ENCODE results near the gene XAF1.
"Not testable (repeated sequence)": the region's sequence is repeated elsewhere in the genome, so short reads cannot be mapped to it uniquely, and the experiment has no call there.

Gene XAF1

DNA sequence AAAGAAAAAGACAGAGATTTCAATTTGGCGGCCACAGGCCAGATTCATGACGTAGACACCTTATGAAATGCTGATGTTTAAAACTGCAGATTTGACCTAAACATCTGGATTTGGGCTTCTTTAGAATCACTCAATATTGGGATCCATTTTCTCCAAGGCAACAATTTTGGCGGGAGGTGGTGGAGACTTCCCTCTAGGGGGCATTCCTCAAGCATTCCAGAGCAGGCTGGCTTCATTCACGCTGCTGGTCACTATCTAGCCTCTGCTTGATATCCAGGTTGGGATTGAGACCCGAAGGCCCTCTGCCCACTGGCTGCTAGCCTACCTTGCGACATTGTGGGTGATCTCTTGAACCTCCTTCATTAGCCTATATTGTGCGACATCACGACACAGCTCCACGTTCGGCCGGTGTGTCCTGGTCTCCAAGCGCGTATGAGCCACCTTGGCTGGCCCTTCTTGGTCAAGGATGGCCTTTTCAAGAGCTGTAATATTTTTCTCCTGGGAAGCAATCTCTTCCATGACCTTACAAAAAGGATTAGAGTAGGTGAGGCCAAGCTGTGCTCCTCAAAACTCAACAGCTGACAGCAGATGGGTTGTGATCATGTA is 44.7 kb downstream of the XAF1 start:
- Histone ChIP-seq H3K4me1 (ENCODE audit: insufficient read depth, low read length) (peaks cover 11% of the 10 kb centered on the region), H3K9me3 (ENCODE audit: insufficient read depth, low read depth, low read length) (no peaks in the 10 kb centered on the region), H3K4me3 (ENCODE audit: low read length) (no peak overlapping the region), H3K27me3 (ENCODE audit: insufficient read depth, low read length) (no peaks in the 10 kb centered on the region), H3K9ac (ENCODE audit: low read depth, low read length) (no peak overlapping the region), H3K36me3 (ENCODE audit: insufficient read depth, low read length) (no peaks in the 10 kb centered on the region), H3K27ac (ENCODE audit: low read depth, low read length) (no peak overlapping the region)
- 76% methylated on average over 13 of the region's 13 CpGs for WGBS

DNA sequence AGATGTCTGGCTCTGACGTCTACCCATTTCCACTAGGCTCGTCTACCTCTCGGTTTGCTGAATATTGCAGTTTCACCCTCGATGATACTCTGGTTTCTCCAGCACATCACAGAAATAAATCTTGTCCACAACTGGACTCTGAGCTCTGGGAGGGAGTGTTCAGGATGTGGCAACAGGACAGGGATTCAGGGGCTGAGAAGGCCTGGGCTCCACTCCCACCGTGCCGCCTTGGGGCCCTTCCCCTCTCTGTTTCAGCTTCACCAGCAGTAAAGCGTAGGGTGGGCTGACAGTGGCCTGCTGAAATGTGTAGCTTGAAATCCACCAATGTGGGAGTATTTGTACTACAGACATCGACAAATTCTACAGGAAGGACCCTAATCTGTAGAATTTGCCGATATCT is 55.7 kb downstream of the XAF1 start:
- H3K4me1 ChIP-seq (ENCODE audit: insufficient read depth, low read length) = no peaks in the 10 kb centered on the region
- 92% methylated on average over 9 of the region's 9 CpGs for WGBS
- H3K9ac ChIP-seq (ENCODE audit: low read depth, low read length) = no peak overlapping the region
- no peaks in the 10 kb centered on the region for H3K36me3 ChIP-seq (ENCODE audit: insufficient read depth, low read length)
- H3K4me3 ChIP-seq (ENCODE audit: low read length) = no peak overlapping the region
- H3K27ac ChIP-seq (ENCODE audit: low read depth, low read length) = no peak overlapping the region
- H3K9me3 ChIP-seq (ENCODE audit: insufficient read depth, low read depth, low read length) = peaks cover 9% of the 10 kb centered on the region; the same call in 1 of the 2 replicates
- H3K27me3 ChIP-seq (ENCODE audit: insufficient read depth, low read length) = no peaks in the 10 kb centered on the region; the same call in 1 of the 2 replicates

DNA sequence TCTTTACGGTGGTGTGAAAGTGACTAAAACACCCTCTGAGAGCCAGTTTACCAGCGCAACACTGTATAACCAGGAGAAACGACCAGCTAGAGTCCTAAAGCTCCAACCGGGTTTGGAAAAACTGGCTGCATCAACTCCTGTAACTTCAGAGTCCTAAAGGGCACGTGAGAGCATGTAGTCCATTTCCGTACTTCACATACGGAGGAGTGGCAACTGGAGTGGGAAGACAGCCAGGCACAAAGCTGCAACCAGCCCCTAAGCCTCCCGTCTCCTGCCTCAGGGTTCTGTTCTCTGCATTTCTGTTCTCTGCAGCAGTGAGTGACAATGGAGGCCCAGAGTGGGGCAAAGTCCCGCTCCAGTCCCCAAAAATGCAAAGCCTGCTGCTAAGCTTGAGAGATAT is 56.4 kb downstream of the XAF1 start:
- no peaks in the 10 kb centered on the region for H3K4me1 ChIP-seq (ENCODE audit: insufficient read depth, low read length)
- H3K27ac ChIP-seq (ENCODE audit: low read depth, low read length) = no peak overlapping the region
- no peaks in the 10 kb centered on the region; the same call in 1 of the 2 replicates for H3K27me3 ChIP-seq (ENCODE audit: insufficient read depth, low read length)
- no peak overlapping the region for H3K4me3 ChIP-seq (ENCODE audit: low read length)
- H3K9me3 ChIP-seq (ENCODE audit: insufficient read depth, low read depth, low read length) = peaks cover 9% of the 10 kb centered on the region; the same call in 1 of the 2 replicates
- no peak overlapping the region for H3K9ac ChIP-seq (ENCODE audit: low read depth, low read length)
- WGBS = 82% methylated on average over 9 of the region's 9 CpGs
- no peaks in the 10 kb centered on the region for H3K36me3 ChIP-seq (ENCODE audit: insufficient read depth, low read length)

DNA sequence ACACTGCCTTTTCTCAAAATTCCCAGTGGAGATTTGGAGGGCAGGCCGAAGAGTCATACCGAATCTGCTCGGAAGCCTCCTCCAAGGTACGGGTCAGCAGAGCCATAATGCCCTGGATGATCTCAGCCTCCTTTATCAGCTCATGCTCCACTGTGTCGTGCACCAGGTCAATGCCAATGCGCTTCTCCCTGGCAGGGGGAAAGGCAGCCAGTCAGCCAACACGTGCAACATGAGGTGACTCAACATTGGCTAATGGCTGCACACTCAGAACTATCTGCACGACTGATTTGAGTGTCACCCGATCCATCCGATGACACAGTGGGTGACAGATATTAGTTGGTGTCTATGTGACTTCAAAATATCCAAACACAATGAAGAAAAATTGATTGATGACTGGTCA is 59.9 kb downstream of the XAF1 start:
- WGBS = 89% methylated on average over 10 of the region's 10 CpGs
- Histone ChIP-seq H3K27ac (ENCODE audit: low read depth, low read length) (no peak overlapping the region), H3K4me3 (ENCODE audit: low read length) (no peak overlapping the region), H3K4me1 (ENCODE audit: insufficient read depth, low read length) (no peaks in the 10 kb centered on the region), H3K9ac (ENCODE audit: low read depth, low read length) (no peak overlapping the region), H3K36me3 (ENCODE audit: insufficient read depth, low read length) (no peaks in the 10 kb centered on the region), H3K9me3 (ENCODE audit: insufficient read depth, low read depth, low read length) (no peaks in the 10 kb centered on the region), H3K27me3 (ENCODE audit: insufficient read depth, low read length) (no peaks in the 10 kb centered on the region; the same call in 1 of the 2 replicates)

DNA sequence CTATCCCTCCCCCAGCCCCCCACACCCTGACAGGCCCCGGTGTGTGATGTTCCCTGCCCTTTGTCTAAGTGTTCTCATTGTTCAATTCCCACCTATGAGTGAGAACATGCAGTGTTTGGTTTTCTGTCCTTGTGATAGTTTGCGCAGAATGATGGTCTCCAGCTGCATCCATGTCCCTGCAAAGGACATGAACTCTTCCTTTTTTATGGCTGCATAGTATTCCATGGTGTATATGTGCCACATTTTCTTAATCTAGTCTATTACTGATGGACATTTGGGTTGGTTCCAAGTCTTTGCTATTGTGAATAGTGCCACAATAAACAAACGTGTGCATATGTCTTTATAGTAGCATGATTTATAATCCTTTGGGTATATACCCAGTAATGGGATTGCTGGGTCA is 60.5 kb downstream of the XAF1 start:
- WGBS = 96% methylated on average over 2 of the region's 3 CpGs
- H3K27ac ChIP-seq (ENCODE audit: low read depth, low read length); H3K36me3 ChIP-seq (ENCODE audit: insufficient read depth, low read length); H3K4me1 ChIP-seq (ENCODE audit: insufficient read depth, low read length); H3K9me3 ChIP-seq (ENCODE audit: insufficient read depth, low read depth, low read length); H3K9ac ChIP-seq (ENCODE audit: low read depth, low read length); H3K27me3 ChIP-seq (ENCODE audit: insufficient read depth, low read length); H3K4me3 ChIP-seq (ENCODE audit: low read length): not testable (repeated sequence)

DNA sequence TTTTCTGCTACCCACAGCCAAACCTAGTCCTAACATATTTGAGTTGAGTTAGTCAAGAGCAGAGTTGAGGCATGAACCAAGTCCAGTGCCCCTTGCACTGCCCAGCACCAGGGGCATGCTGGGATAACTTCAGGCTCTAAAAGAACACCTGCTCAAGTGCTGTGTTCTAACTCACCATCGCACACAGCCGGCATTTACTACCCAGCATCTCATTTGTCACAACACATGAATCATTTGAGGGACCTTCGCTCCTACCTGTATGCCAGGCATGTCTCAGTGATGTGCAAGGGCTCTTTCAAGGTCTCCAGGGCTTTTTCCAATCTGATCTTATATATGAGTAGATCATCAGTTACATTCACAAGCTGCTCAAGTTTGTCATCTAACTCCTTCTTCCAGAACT is 63.1 kb downstream of the XAF1 start:
- Histone ChIP-seq H3K4me1 (ENCODE audit: insufficient read depth, low read length) (no peaks in the 10 kb centered on the region), H3K27ac (ENCODE audit: low read depth, low read length) (no peak overlapping the region), H3K36me3 (ENCODE audit: insufficient read depth, low read length) (no peaks in the 10 kb centered on the region), H3K4me3 (ENCODE audit: low read length) (no peak overlapping the region), H3K27me3 (ENCODE audit: insufficient read depth, low read length) (no peaks in the 10 kb centered on the region), H3K9me3 (ENCODE audit: insufficient read depth, low read depth, low read length) (no peaks in the 10 kb centered on the region), H3K9ac (ENCODE audit: low read depth, low read length) (no peak overlapping the region)
- 94% methylated on average over 3 of the region's 3 CpGs for WGBS

DNA sequence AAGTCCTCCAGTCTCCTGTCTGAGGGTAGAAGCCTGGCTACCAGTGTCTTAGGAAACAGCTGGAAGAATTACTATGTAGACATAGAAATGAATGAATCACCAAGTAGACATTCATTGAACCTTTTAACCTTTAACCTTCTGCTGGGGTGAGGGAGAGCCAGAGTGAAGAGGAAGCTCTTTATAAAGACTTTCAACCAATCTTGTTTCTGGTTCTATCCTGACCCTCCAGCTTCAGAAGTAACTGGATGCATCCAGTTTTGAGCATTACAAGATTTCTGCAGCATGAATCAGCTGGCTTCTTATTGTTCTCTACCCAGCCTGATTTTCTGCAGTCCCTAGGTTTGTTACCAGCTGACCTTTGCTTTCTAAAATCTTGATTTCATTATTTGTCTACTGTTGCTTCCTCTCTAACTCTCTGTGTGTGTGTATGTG is 67.2 kb downstream of the XAF1 start:
- H3K9ac ChIP-seq (ENCODE audit: low read depth, low read length) = no peak overlapping the region
- no peak overlapping the region for H3K4me3 ChIP-seq (ENCODE audit: low read length)
- no peaks in the 10 kb centered on the region for H3K36me3 ChIP-seq (ENCODE audit: insufficient read depth, low read length)
- no peaks in the 10 kb centered on the region for H3K27me3 ChIP-seq (ENCODE audit: insufficient read depth, low read length)
- H3K27ac ChIP-seq (ENCODE audit: low read depth, low read length) = no peak overlapping the region
- no peaks in the 10 kb centered on the region for H3K9me3 ChIP-seq (ENCODE audit: insufficient read depth, low read depth, low read length)
- H3K4me1 ChIP-seq (ENCODE audit: insufficient read depth, low read length) = no peaks in the 10 kb centered on the region
